Measurements from ENCODE around the gene OR5K2.
A peak's percentile ranks its signal among the peaks of the same experiment; 100 is the strongest.

Gene OR5K2
- total RNA-seq: 0 reads per million in 2 donors

DNA sequence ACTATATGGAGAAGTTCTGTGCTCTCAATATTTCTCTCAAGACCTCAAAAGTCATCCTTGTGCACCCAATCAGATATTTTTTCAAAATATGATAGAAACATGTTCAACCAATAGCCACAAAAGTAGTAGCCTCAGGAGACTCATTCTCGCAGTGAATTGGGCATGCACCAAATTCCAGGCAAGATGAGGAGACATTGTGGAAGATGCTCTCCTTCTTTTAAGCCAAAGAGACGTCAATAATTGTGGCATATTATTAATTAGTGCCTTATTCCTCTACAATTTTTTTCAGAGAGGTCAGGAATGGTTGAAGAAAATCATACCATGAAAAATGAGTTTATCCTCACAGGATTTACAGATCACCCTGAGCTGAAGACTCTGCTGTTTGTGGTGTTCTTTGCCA is at the start of gene OR5K2:
Gene OR5K2, plus strand, starts transcription at position 301 of the 400 bp plus-strand sequence. Its CDS starts 0 bp downstream, at position 301.
- no peak for DNase-seq

DNA sequence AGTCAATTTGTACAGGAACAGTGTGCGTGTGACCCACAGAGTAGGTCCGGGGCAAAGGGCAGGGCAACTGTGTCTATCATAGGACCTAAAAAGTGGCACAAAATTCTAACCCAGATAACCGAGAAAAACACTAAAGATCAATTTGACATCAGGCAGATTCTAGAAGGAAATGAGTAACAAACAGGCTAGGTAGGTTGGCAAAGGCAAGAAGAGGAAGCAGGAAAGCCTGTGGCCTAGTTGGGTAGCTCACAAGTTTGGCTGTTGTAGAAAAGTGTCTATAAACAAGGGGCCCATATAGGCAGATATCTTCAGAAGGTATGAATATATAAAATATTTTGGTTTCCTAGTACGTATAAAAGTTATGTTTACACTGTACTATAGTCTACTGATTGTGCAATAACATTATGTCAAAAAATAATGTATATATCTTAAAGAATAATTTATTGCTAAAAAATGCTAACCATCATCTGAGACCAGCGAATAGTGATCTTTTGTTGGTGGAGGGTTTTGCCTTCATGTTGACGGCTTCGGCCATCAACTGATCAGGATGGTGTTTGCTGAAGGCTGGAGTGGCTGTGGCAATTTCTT is 47.8 kb upstream of the OR5K2 start:
- DNase-seq: peak in 1 of 5 experiments; percentile 19

DNA sequence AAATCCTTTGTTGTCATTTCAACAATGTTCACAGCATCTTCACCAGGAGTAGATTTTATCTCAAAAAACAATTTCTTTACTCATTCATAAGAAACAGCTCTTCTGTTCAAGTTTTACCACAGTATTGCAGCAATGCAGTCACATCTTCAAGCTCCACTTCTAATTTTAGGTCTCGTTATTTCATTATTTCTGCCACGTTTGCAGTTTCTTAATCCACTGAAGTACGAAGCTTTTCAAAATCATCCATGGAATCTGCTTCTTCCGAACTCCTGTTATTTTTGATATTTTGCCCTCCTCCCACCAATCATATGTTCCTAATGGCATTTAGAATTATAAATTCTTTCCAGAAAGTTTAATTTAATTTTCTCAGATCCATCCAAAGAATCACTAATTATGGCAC is 47.1 kb upstream of the OR5K2 start:
- DNase-seq: no peak

DNA sequence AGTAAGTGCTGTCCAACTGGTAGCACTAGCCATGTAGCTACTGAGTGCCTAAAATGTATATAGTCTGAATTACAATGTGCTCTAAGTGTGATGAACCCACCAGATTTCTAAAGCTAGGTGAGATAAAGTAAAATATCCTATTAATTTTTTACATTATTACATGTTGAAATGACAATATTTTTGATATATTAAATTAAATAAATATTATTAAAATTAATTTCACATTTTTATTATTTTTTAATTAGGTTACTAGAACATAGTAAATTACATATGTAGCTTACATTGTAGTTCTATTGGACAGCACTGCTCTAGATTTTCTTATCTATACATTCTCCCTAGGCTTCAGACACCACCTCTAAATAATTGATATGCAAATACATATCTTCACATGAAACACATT is 43.7 kb upstream of the OR5K2 start:
- DNase-seq: no peak

DNA sequence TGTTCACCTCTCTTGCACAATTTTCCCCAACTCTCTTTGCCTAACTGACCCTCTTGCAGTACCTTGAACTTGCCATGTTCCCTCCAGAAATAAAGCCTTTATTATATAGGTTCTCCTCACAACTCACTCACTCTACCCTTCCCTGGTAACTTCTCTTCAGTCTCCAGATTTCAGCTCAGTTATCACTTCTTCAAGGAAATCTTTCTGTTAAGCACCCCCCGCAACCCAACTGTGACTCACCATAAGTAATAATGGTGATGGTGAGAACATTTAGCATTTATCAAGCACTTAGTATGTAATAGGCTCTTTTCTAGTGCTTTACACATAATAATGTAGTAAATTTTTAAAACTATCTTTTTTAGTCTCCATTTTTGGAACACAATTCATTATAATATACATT is 42.6 kb upstream of the OR5K2 start:
- DNase-seq: no peak

DNA sequence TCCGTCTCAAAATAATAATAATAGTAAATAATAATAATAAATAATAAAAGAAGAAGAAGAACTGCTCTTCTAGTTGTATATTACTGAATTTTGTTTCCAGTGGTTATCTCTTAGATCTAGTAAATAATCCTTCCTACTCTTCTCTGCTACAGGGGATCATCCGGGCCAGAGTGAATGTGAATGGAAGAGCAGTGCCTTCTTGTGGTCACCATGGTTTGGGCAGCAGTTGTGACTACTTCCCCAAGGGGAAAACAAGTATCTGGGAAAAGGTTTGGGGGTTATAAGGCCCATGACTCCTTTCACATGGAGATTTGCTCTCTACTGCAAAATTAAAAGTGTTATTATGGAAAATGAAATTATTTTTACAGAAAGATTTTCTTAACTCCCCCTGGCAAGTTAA is 39.9 kb upstream of the OR5K2 start:
- no peak for DNase-seq

DNA sequence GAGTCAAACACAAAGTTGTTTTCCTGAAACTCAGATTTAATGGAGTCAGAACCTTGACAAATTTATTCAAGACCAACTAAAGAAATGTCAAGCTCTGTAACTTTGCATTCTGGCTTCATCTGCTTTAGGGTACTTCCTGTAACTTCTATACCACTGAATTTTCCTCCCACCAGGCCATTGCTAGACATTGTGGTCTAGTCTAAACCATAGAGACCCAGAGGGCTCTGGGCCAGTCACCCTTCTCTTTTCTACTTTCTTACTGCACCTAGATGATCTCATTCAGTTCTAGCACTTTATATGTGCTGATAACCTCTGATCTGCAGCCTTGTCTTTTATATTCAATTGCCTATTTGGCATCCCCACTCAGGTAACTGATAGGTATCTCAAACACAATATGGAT is 37.3 kb upstream of the OR5K2 start:
- peak in 1 of 5 experiments; percentile 12 for DNase-seq

DNA sequence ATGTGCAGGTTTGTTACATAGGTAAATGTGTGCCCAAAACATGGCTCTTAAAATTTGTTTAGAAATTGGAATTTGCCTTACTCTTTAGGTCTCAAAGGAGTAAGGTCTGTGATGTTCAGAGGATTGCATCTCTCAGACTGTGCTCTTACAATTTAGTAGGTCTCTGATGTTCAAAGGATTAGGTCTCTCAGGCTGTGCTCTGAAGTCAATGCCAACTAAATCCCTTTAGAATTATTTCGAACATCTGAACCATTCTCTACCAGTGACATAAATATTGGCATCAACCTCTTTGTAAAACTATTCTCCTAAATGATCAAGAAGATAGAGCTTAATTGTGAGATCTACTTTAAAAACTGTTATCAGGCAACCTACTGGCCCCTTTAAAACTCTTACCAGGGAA is 34.6 kb upstream of the OR5K2 start, which contains the start of gene OR5K1:
Gene OR5K1, plus strand, starts transcription at position 301 of the 400 bp plus-strand sequence. CDS start 6,376 bp downstream, outside the sequence.
- no peak for DNase-seq

DNA sequence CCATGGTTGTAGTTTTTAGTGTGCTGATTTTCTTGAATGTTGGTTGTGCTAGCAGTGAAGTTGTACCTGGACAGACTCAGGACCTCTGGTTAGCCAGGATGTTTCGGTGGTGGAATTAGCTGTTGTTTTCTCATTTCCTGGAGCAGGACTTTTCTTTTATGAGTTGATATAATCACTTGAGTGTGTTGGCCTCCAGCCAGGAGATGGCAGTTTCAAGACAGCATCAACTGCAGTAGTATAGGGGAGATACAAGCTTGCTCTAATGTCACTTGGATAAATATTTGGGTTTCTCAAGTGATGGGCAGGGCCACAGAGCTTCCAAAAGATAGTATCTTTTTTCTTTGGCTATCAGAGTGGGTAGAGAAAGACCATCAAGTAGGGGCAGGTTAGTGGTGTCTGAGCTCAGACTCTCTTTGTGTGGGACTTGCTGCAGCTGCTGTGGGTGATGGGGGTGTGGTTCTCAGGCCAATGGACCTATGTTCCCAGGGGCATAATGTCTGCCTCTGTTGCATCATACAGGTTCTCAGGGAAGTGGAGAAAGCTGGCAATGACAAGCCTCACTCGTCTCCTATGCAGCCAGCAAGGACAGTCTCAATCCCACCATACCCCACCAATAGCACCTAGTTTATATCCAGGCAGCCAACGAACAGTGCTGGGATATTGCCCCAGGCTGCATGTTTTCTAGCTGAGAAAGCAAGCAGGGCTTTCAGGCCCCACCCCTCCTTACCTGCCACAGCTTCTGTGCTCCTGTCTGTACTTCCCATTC is 14.6 kb upstream of the OR5K2 start:
- peak in 1 of 5 experiments; percentile 12 for DNase-seq

DNA sequence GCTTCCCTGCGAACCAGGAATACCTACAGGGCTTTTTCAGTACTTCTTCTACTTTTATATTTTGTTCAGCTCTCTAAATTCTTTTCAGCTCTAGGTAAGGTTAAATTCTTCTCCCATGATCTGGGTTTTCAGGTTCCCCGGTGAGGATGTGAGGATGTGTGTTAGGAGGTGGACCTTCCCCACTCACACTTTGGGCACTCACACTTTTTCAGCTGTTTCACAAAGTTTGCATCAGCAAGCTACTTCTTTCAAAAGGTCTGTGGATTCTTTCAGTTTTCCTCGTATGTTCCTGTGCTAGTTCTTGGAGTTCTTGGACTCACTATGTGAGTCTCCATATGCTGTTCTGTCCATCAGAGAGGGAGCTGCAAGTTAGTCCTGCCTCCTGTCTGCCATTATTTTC is 13.9 kb upstream of the OR5K2 start:
- no peak for DNase-seq

DNA sequence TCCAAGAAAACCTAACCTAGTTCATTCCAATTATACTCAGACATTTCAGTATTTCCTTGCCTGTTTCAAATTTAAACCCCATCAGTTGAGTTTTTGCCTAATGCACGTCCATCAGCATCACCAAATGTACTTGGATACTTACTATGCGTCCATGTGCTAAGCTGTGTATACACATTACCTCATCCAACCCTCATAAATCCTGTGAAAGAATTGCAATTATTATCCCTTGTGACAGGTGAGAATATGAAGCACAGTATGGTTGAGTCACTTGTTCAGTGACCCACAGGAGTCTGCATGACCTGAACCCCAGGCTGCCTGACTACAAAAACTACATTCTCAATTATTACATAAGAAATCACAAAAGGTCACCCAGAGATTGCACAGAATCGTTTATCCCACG is 2.5 kb downstream of the OR5K2 start:
- no peak for DNase-seq

DNA sequence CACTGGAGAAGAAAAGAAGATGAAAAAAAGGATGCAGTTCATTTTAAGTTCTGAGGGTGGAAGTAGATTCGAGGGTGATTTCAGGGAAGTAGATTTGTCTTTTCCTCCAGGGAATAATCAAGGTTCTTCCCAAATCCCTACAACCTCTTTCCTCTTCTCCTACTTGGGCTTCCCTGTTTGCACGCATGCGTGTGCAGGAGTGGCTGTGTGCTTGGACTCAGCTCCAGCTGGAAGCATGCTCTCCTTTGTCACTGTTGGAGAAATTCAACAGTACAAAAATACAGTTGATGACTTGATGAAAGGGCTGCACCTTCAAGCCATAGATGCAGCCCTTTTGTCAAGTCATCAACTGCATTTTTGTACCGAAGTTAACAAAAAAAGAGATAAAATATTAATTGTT is 3.8 kb downstream of the OR5K2 start:
- DNase-seq: no peak

DNA sequence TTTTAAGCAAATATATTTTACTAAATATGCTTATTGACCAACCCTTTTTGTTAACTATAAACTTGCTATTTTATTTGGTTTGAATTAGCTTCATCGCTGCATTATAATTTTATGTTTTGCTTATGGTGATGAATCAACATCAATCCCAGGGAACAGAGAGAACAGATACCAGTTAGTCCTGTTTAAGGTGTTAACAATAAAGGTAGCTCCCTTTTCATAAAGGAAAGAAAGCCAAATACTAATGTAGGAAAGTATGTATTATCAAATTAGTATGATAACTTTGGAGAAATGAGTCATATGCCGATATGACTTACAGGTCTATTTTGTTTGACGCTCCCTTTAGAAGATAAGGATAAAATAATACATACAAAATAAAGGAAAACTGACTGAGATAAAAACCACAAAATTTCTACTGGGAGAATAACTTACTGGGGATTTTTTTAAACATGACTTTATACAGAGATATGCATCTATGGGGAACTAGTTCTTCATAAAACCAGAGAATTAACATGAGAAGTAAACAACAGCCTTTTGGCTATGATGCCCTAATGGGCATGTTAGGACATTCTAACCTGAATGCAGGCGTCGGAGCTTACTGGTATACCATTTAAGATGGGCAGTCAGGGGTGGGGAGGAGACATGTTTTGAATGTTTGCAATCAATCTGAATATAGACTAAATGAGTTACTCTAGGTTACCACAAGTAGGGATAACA is 4.5 kb downstream of the OR5K2 start:
- DNase-seq: no peak

DNA sequence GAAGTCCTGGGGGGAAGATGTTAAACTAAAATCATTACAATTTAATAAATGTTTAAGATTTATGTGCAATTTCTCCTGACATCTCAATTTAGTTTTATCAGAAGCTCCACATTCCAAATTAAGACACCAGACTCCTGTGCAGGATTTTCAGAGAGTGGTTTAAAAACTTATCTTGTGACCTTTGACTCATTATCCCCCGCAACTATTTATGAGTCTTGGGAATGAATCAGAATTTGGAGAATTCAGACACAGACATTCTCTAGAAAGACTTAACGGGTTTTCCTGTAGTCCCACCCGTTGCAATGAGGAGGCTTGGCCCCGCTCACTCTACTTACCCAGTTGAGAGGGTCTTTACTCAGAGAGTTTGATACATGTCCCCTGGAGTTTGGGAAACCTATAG is 7.1 kb downstream of the OR5K2 start:
- no peak for DNase-seq

DNA sequence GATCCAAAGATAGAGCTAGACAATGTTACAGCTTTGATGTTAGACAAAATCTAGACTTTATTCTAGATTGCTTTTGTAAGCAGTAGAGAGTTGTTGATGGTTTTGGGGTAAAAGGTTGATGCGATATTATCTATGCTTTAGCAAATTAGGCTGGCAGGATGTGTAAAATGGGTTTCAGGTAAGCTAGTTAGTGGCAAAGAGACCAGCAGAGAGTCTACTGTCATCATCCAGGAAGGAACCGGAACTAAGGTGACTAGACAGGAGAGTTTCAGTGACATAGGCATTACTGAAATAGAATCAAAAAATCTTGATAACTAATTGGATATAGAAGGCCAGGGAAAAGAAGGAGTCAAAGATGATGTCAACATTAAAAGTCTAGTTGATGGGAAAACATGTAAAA is 11.1 kb downstream of the OR5K2 start:
- DNase-seq: peak in 1 of 5 experiments; percentile 81

DNA sequence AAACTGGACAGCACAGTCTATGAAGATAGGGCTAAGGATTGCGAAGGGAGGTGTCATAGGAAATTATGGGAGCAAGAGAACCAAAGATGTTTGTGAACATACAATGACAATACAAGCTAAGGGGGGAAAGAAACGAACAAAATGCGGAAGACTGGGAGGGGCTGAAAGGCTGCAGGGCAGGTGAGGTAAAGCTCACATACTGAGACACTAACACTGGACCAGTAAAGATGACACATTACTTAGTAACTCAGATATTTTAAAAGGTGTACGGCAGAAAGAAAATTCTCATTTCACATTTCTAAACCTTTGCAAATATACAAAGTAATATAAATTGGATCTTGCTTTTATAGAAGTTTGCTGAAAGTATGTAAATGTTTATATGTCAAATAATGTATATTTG is 15.1 kb downstream of the OR5K2 start:
- DNase-seq: no peak

DNA sequence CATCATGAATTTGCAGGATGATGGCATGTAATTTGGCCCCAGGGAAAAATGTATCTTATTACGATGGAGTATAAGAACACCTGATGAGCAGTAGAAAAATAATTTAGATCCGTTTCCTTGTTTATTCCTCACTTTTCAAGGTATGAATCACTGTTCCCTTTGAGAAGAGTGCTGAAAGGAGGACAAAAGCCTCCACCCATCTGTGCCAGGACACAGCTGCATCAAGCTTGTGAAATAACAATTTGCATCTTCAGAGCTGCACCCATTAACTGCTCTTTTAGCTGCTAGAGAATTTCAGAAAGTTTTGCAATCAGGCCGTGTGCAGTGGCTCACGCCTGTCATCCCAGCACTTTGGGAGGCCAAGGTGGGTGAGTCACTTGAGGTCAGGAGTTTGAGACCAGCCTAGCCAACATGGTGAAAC is 15.6 kb downstream of the OR5K2 start:
- DNase-seq: no peak

DNA sequence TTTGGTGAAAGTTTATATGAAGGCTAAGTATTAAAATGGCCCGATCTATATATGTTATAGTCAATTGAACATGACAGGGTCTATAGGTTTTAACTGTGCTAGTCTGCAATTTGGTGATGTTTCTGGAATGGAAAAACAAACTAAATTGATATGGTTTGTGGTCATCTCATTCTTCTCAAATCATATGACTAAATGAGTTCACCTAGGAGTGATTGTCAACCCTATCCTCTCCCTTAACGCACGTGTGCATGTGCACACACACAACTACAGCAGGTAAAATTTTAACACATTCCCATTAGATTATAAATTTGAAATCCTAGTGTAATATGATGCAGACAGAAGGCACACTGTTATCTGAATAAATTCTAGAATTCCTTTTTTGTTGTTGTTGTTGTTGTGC is 16.3 kb downstream of the OR5K2 start:
- no peak for DNase-seq

DNA sequence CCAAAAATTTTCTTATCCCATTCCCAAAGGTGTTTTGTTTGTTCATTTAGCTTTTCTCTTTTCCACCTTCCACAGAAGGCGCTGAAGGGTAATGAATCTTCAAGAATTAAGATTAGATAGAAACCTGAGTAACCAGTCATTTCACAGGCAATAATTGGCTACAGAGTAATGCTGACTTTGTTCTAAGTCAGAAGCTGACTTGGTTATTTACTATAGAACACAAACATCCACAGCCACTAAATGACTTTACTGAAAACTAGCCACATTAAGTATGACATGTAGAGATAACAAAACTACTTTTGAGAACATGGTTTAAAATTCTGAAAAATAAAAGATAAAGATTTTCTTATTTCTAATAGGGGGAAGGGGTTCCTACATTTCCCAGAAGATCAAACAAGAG is 17.5 kb downstream of the OR5K2 start:
- DNase-seq: peak in 1 of 5 experiments; percentile 55

DNA sequence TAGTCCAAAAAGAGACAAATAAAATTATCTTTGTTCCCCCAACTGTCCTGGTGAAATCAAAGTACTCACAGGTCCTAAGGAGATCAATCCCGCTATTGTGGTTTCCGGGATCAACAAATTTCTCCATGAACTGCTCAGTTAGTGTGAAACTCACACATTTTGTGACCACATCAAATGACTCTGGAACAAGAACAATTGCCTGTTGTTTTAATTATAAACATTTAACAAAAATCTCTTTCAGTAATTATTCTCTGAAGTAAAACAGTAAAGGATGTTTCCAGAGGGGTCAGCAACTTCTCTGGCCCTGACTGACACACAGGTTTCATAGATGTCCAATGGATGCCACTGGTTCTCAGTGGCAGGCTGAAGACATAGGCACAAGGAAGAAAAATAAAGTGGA is 21.3 kb downstream of the OR5K2 start:
- DNase-seq: no peak

DNA sequence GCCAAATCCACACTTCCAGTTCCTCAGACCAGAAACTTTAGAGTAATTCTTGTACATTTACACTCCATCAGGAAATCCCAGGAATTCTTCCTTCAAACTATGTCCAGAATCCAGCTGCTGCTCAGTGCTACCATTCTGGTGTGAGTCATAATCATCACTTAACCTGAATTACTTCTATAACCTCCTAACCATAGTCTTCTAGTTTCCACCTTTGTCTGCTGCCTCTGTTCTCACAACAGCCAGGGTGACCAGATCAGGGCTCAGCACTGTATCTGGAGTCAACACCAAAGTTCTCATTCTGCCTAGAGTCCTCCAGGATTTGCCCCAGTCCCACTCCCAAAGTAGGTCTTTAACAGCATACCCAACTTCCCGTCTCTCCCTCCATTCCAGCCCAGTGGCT is 21.9 kb downstream of the OR5K2 start:
- peak in 1 of 5 experiments; percentile 51 for DNase-seq

DNA sequence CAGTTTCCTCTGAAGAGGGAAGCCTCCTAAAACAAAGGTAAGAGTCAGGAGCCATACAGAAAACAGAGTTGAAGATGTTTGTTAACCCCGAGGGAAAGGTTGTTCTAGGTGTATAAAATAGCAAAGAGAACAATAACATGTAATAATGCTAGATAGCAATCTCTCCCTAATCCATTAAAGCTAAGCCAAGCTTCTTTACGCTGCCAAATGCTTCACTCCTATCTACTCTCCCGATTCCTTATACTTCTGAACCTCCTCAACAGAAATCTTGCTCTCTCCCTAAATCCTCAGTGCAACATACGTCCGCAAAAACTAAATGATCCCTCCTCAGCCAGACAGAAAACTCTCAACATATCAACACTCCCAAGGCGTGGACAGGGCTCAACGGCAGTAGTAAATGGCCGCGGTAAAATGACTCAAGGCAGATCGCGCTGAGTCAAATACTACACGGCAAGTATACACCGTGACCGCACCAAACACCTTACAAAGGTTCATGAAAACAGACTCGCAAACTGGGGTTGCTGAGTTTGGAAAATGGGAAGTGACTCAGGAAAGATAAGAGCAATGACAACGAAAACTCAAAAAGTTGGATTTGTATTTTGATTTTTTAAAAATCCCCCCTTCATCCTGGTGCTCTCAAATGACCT is 24.5 kb downstream of the OR5K2 start:
- peak in 4 of 5 experiments; percentile 24 to 83 (median 38) for DNase-seq

Measured in T-helper 2 cell (primary cell).